Parathyroid adenoma (tissue), 2 donors: ENCODE data around the gene HAND2.

ENCODE experiments used
- H2AFZ ChIP-seq: fragments of 300-600 bp; sonication (generic); one replicate; pipeline ENCODE4 v1.7.0; 2017; ENCODE audit warnings: antibody characterized with exemption, mild to moderate bottlenecking
- H3K27ac ChIP-seq: fragments of 300-600 bp; sonication (generic); one replicate; pipeline ENCODE4 v1.7.0; 2017
- H3K27me3 ChIP-seq: fragments of 300-600 bp; sonication (generic); one replicate; pipeline ENCODE4 v1.7.0; 2017; ENCODE audit warnings: low read length; ENCODE audit not compliant: control insufficient read depth, insufficient read depth
- H3K36me3 ChIP-seq: fragments of 300-600 bp; sonication (generic); one replicate; pipeline ENCODE4 v1.7.0; 2017; ENCODE audit warnings: low read length; ENCODE audit not compliant: control insufficient read depth, insufficient read depth
- H3K4me1 ChIP-seq: fragments of 300-600 bp; sonication (generic); one replicate; pipeline ENCODE4 v1.7.0; 2017; ENCODE audit warnings: control low read depth
- H3K4me2 ChIP-seq: fragments of 300-600 bp; sonication (generic); one replicate; pipeline ENCODE4 v1.7.0; 2017; ENCODE audit warnings: low read length
- H3K4me3 ChIP-seq: fragments of 300-600 bp; sonication (generic); one replicate; pipeline ENCODE4 v1.7.0; 2017; ENCODE audit warnings: low read depth, low read length
- H3K79me2 ChIP-seq: fragments of 300-600 bp; sonication (generic); one replicate; pipeline ENCODE4 v1.7.0; 2017; ENCODE audit warnings: control low read depth
- H3K9ac ChIP-seq: fragments of 300-600 bp; sonication (generic); one replicate; pipeline ENCODE4 v1.7.0; 2017; ENCODE audit warnings: mild to moderate bottlenecking
- H3K9me3 ChIP-seq: fragments of 300-600 bp; sonication (generic); one replicate; pipeline ENCODE4 v1.7.0; 2017; ENCODE audit warnings: low read length; ENCODE audit not compliant: control insufficient read depth
- CTCF ChIP-seq: fragments of 300-600 bp; sonication (generic); IDR thresholded peaks from one replicate; pipeline ENCODE4 v1.7.0; 2017; ENCODE audit warnings: antibody characterized with exemption, mild to moderate bottlenecking
- donor health status: primary hyperparathyroidism.

The HAND2 gene

GRCh38 chr4:173537613-173538147 lies 7.7 kb upstream of the HAND2 start:
- Histone ChIP-seq H3K4me1 (no peaks in the 10 kb centered on the region), H3K9ac (no peak overlapping the region), H3K79me2 (no peaks in the 10 kb centered on the region), H3K4me3 (no peak overlapping the region), H3K27ac (no peak overlapping the region), H2AFZ (no peak overlapping the region), H3K27me3 (peaks cover 8% of the 10 kb centered on the region), H3K4me2 (no peak overlapping the region), H3K36me3 (no peaks in the 10 kb centered on the region), H3K9me3 (no peaks in the 10 kb centered on the region)
- TF ChIP-seq CTCF: no peak

GRCh38 chr4:173536808-173537429 lies 6.9 kb upstream of the HAND2 start:
- no peaks in the 10 kb centered on the region for H3K4me1 ChIP-seq
- peaks cover 8% of the 10 kb centered on the region for H3K27me3 ChIP-seq
- H3K9ac ChIP-seq: no peak overlapping the region
- no peak overlapping the region for H3K27ac ChIP-seq
- no peaks in the 10 kb centered on the region for H3K36me3 ChIP-seq
- TF ChIP-seq CTCF: no peak
- no peak overlapping the region for H3K4me2 ChIP-seq
- H2AFZ ChIP-seq: no peak overlapping the region
- H3K9me3 ChIP-seq: no peaks in the 10 kb centered on the region
- H3K4me3 ChIP-seq: no peak overlapping the region
- no peaks in the 10 kb centered on the region for H3K79me2 ChIP-seq

DNA sequence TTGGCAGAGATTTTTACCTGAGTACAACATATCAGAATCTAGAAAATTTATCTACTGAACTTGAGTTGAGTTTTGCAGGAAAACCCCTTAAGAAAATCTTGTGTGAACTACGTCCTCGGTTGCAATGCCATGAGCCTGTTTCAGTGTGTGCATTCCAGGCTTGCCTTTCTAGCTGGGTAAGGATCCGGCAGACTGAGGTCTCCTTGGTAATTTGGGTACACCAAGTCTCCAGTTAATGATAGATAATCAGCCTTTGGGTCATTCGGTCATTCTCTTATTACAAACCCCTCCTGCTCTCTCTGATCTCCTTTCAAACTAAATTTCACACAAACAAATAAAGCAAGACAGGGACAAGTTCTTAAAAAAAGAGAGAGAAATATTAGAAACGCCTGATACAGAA lies 5.9 kb upstream of the HAND2 start:
- no peak for TF ChIP-seq CTCF
- Histone ChIP-seq H3K4me1 (no peaks in the 10 kb centered on the region), H3K9me3 (no peaks in the 10 kb centered on the region), H3K4me3 (no peak overlapping the region), H3K27me3 (peaks cover 17% of the 10 kb centered on the region), H3K79me2 (no peaks in the 10 kb centered on the region), H3K36me3 (no peaks in the 10 kb centered on the region), H3K4me2 (no peak overlapping the region), H3K9ac (no peak overlapping the region), H3K27ac (no peak overlapping the region), H2AFZ (no peak overlapping the region)

- H3K9me3 ChIP-seq: no peaks in the 10 kb centered on the region
- no peak for TF ChIP-seq CTCF
- no peak overlapping the region for H3K4me3 ChIP-seq
- no peaks in the 10 kb centered on the region for H3K79me2 ChIP-seq
- H3K4me2 ChIP-seq: no peak overlapping the region
- no peak overlapping the region for H2AFZ ChIP-seq
- no peak overlapping the region for H3K9ac ChIP-seq
- H3K4me1 ChIP-seq: no peaks in the 10 kb centered on the region
- no peaks in the 10 kb centered on the region for H3K36me3 ChIP-seq
- no peak overlapping the region for H3K27ac ChIP-seq
- H3K27me3 ChIP-seq: peaks cover 18% of the 10 kb centered on the region
Observed at GRCh38 chr4:173535165-173535902, 5.3 kb upstream of the HAND2 start.
